Pancreas (tissue), 10 donors: ENCODE measurements around the gene ADAMTSL2. TPM values are rescaled to one million over a fixed set of nuclear protein-coding genes. Genes with fewer than 3 reads are reported as not detected.

Experiments
- ATAC-seq, 4 donors: fragments of 200-7000 bp; cut with Tn5 transposase; one replicate each; pipeline versions ENCODE4 v1.8.0 to v1.9.1; 2020; ENCODE audit warnings: mild to moderate bottlenecking in 4 of 4, moderate library complexity in 4 of 4
- DNase-seq, 6 donors: peaks; one replicate each; pipeline ENCODE4 v3.0.0-alpha.2; 2020
- FAIRE-seq: peaks from 2 replicates; lab custom pipeline; 2012; peaks lifted over from hg19 to GRCh38; lab: Jason Lieb, UNC
- H3K27ac ChIP-seq, 4 donors: fragments of 200-600 bp; sonication (generic); 1 replicate in 3 of 4; 2 replicates in 1 of 4; pipeline versions ENCODE4 v1.5.0 to v1.8.0; 2020
- H3K27me3 ChIP-seq, 4 donors: fragments of 200-600 bp; one replicate each; pipeline ENCODE4 v1.8.0; 2021
- H3K36me3 ChIP-seq, 3 donors: fragments of 200-600 bp; sonication (generic) in 1 of 3; one replicate each; pipeline versions ENCODE4 v1.5.0 to v1.8.0; 2020 to 2021
- H3K4me1 ChIP-seq, 3 donors: fragments of 200-600 bp; one replicate each; pipeline ENCODE4 v1.8.0; 2021
- H3K4me3 ChIP-seq, 4 donors: fragments of 200-600 bp; sonication (generic) in 2 of 4; one replicate each; pipeline versions ENCODE4 v1.5.0 to v1.8.0; 2020 to 2021
- H3K9me3 ChIP-seq, 4 donors: fragments of 200-600 bp; one replicate each; pipeline ENCODE4 v1.8.0; 2021
- CTCF ChIP-seq, 4 donors: fragments of 200-600 bp; sonication (generic) in 3 of 4; IDR thresholded peaks; one replicate each; pipeline versions ENCODE4 v1.5.0 to v1.8.0; 2021; ENCODE audit warnings: antibody characterized with exemption in 4 of 4
- WGBS, 2 donors: extraction: QIAGEN DNeasy Blood & Tissue Kit; methylation state at CpG; one replicate each; pipeline ENCODE4 v1.1.7; 2013; 5-methylcytosine and 5-hydroxymethylcytosine counted together
- intact Hi-C, 3 donors: fragments of 100-400 bp; cut with DNase I; formaldehyde crosslinking; loops; one replicate each; pipeline versions ENCODE4 v1.11.1 to v1.14.2; 2022
- polyA plus RNA-seq, 2 donors: library from polyadenylated mRNA; stranded (reverse); fragments of 200-250 nt; gene quantifications; one replicate each; pipeline ENCODE4 v1.2.3, GENCODE V29; 2013
- total RNA-seq, 6 donors: library from RNA; stranded (reverse); fragmentation: NEBNext Ultra II Directional in 4 of 6; extraction: Animal tissue kit (Norgen Biotek cat#: 25700) in 4 of 6; gene quantifications; one replicate each; pipeline versions ENCODE4 v1.2.1 to v1.2.4, GENCODE V29; 2021 to 2023
- donor health status: healthy with polysubstance abuse.
- donor health status: DM: no; HTN: no; CAD: no; lungs with moderate emphysema.
- donor health status: DM: no; HTN: no; CAD: no.
- donor health status: control.
- donor health status: control.
- donor health status: Bipolar disorder and iron deficiency.
- donor health status: DM: yes; HTN: yes; CAD: no.
- donor health status: DM: no; HTN: no; CAD: no.
- donor health status: DM: no; HTN: no; CAD: no.
- donor health status: DM: yes; HTN: yes; CAD: no.

Gene ADAMTSL2
- total and polyA plus RNA-seq, 8 donors = 1.5 to 12.9 (median 3.2) TPM

GRCh38 chr9:133610845-133611244 is 76.3 kb downstream of the ADAMTSL2 start:
- intact Hi-C loops = no loop called here
- H3K4me1 ChIP-seq = no peaks in the 10 kb centered on the region
- DNase-seq = no peak
- H3K27me3 ChIP-seq = peaks cover 0 to 6% (median 2%) of the 10 kb centered on the region in 4 donors
- no peak overlapping the region for H3K4me3 ChIP-seq
- no peaks in the 10 kb centered on the region for H3K36me3 ChIP-seq
- no peak for FAIRE-seq
- no peak for TF ChIP-seq CTCF (IDR thresholded peaks at IDR 0.05)
- no peak overlapping the region for H3K27ac ChIP-seq
- ATAC-seq = no peak
- H3K9me3 ChIP-seq = no peaks in the 10 kb centered on the region
- WGBS, 2 donors = 15 to 22% methylated on average over 5 of the region's 5 CpGs

DNA sequence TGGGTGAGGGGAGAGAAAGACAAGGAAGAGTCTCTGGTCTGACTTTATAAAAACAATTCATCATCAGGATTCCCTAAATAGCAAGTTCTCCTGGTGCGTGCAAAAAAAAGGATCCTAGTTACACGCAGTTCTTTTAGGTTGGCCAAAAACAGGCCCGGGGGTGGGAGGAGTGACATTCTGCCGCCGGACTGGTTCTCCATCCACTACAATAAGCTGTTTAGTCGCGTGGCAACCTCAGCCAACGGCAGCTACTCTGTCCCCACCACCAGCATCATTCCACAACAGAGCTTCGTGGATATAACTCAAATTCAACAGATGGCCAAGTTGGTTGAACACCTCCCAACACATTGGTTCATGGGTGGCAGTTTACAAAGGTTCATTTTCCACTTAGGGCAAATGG is 77.5 kb downstream of the ADAMTSL2 start:
- intact Hi-C loops = no loop called here
- ATAC-seq = no peak
- 62 to 64% methylated on average over 9 of the region's 9 CpGs for WGBS, 2 donors
- Histone ChIP-seq H3K4me1 (no peaks in the 10 kb centered on the region), H3K27me3 (peaks cover 0 to 10% (median 2%) of the 10 kb centered on the region in 4 donors), H3K27ac (no peak overlapping the region), H3K36me3 (no peaks in the 10 kb centered on the region), H3K9me3 (no peaks in the 10 kb centered on the region), H3K4me3 (no peak overlapping the region)
- no peak for FAIRE-seq
- no peak for TF ChIP-seq CTCF (IDR thresholded peaks at IDR 0.05)
- DNase-seq = no peak

GRCh38 chr9:133612816-133613215 is 78.3 kb downstream of the ADAMTSL2 start:
- no peak overlapping the region for H3K27ac ChIP-seq
- no peak for ATAC-seq
- H3K27me3 ChIP-seq = peaks cover 0 to 10% (median 2%) of the 10 kb centered on the region in 4 donors
- FAIRE-seq = no peak
- H3K4me1 ChIP-seq = no peaks in the 10 kb centered on the region
- H3K9me3 ChIP-seq = no peaks in the 10 kb centered on the region
- DNase-seq = peak in 1 of 6 donors; percentile 22
- WGBS, 2 donors = 52 to 67% methylated on average over 8 of the region's 8 CpGs
- no peaks in the 10 kb centered on the region for H3K36me3 ChIP-seq
- no peak overlapping the region for H3K4me3 ChIP-seq
- no peak for TF ChIP-seq CTCF (IDR thresholded peaks at IDR 0.05)
- intact Hi-C loops = no loop called here

DNA sequence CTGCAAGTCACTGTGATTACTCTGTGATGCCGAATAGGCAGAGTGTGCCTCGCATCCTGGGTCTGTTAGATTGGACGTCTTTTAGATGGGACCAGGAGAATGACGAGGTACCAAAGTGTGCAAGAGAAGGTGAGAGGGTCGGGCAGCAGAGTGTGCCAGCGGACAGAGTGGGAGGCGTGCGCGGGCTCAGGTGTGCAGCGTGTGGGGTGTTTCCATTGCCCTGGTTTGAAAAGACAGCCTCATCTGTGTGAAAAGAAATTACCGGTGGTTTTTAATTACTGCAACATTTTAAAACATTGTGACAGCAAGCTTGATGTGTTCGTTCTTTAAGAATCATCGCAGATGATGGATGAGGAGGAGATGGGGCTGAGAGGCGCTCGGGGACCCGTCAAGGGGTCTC is 78.9 kb downstream of the ADAMTSL2 start:
- FAIRE-seq = no peak

More for the DNA sequence above, 78.9 kb downstream of the ADAMTSL2 start:
- 64 to 78% methylated on average over 16 of the region's 16 CpGs for WGBS, 2 donors
- no peak overlapping the region for H3K4me3 ChIP-seq
- intact Hi-C loops = no loop called here
- no peak for DNase-seq
- H3K27me3 ChIP-seq = peaks cover 0 to 9% (median 2%) of the 10 kb centered on the region in 4 donors
- no peaks in the 10 kb centered on the region for H3K4me1 ChIP-seq
- no peaks in the 10 kb centered on the region for H3K36me3 ChIP-seq
- no peaks in the 10 kb centered on the region for H3K9me3 ChIP-seq
- no peak overlapping the region for H3K27ac ChIP-seq
- no peak for TF ChIP-seq CTCF (IDR thresholded peaks at IDR 0.05)
- no peak for ATAC-seq
